ENCODE measurements around the gene UBD.

UBD gene

GRCh38 chr6:29509711-29510110 lies 49.8 kb downstream of the UBD start:
- DNase-seq (ENCODE audit: low read depth): no peak
- TF ChIP-seq, protein P1, sequence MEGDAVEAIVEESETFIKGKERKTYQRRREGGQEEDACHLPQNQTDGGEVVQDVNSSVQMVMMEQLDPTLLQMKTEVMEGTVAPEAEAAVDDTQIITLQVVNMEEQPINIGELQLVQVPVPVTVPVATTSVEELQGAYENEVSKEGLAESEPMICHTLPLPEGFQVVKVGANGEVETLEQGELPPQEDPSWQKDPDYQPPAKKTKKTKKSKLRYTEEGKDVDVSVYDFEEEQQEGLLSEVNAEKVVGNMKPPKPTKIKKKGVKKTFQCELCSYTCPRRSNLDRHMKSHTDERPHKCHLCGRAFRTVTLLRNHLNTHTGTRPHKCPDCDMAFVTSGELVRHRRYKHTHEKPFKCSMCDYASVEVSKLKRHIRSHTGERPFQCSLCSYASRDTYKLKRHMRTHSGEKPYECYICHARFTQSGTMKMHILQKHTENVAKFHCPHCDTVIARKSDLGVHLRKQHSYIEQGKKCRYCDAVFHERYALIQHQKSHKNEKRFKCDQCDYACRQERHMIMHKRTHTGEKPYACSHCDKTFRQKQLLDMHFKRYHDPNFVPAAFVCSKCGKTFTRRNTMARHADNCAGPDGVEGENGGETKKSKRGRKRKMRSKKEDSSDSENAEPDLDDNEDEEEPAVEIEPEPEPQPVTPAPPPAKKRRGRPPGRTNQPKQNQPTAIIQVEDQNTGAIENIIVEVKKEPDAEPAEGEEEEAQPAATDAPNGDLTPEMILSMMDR (IDR thresholded peaks at IDR 0.05; ENCODE audit: low read depth, low read length, missing control alignments): no peak
- in situ Hi-C loops (cut with HindIII; ENCODE audit: low sequenced_read_pairs): no loop called here
- no peak overlapping the region for H3K4me3 ChIP-seq (ENCODE audit: low read depth, low read length)

- in situ Hi-C loops (cut with HindIII; ENCODE audit: low sequenced_read_pairs): no loop called here
- TF ChIP-seq, protein P1 (IDR thresholded peaks at IDR 0.05; ENCODE audit: low read depth, low read length, missing control alignments): no peak
- no peak for DNase-seq (ENCODE audit: low read depth)
- H3K4me3 ChIP-seq (ENCODE audit: low read depth, low read length): no peak overlapping the region
Measured at GRCh38 chr6:29509239-29509638, 50.3 kb downstream of the UBD start.

GRCh38 chr6:29507319-29507718 lies 52.2 kb downstream of the UBD start:
- in situ Hi-C loops (cut with HindIII; ENCODE audit: low sequenced_read_pairs): no loop called here
- TF ChIP-seq, protein P1 (IDR thresholded peaks at IDR 0.05; ENCODE audit: low read depth, low read length, missing control alignments): no peak
- no peak for DNase-seq (ENCODE audit: low read depth)
- no peak overlapping the region for H3K4me3 ChIP-seq (ENCODE audit: low read depth, low read length)

- in situ Hi-C loops (cut with HindIII; ENCODE audit: low sequenced_read_pairs): no loop called here
- TF ChIP-seq, protein P1 (IDR thresholded peaks at IDR 0.05; ENCODE audit: low read depth, low read length, missing control alignments): no peak
- H3K4me3 ChIP-seq (ENCODE audit: low read depth, low read length): no peak overlapping the region
Measured at GRCh38 chr6:29506446-29507067, 53.0 kb downstream of the UBD start.

DNA sequence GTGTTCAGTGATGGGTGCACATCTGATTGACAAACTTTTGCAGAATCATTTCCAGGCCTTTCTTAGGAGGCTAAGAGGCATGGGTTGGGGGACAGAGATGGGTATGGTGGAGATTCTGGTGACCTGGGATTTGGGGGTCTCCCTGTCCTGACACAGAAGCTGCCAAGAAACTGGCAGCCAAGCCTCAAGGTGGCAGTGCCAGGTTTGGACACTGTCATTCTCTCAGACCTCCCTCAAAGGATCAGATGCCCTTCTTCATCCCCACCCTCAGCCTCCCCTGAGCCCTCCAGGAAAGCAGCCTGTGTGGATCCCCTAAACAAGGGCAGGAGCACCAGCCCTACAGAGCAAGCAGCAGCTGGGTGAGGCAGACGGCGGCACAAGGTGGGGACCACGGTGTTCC lies 53.7 kb downstream of the UBD start:
- TF ChIP-seq, protein P1 (IDR thresholded peaks at IDR 0.05; ENCODE audit: low read depth, low read length, missing control alignments): no peak
- DNase-seq (ENCODE audit: low read depth): no peak
- in situ Hi-C loops (cut with HindIII; ENCODE audit: low sequenced_read_pairs): no loop called here

More at GRCh38 chr6:29506446-29507067, 53.0 kb downstream of the UBD start:
- no peak for DNase-seq (ENCODE audit: low read depth)

More for the DNA sequence above, 53.7 kb downstream of the UBD start:
- H3K4me3 ChIP-seq (ENCODE audit: low read depth, low read length): no peak overlapping the region

Measured in astrocyte of the cerebellum (primary cell).